NCI-H1417 treated with DMSO at 0.1 percent for 48 hours (cell line): ENCODE results near the gene KCMF1.

Source experiments
- DNase-seq: peaks from one replicate; lab custom pipeline; 2025; lab: John Stamatoyannopoulos, UW

KCMF1 gene

DNA sequence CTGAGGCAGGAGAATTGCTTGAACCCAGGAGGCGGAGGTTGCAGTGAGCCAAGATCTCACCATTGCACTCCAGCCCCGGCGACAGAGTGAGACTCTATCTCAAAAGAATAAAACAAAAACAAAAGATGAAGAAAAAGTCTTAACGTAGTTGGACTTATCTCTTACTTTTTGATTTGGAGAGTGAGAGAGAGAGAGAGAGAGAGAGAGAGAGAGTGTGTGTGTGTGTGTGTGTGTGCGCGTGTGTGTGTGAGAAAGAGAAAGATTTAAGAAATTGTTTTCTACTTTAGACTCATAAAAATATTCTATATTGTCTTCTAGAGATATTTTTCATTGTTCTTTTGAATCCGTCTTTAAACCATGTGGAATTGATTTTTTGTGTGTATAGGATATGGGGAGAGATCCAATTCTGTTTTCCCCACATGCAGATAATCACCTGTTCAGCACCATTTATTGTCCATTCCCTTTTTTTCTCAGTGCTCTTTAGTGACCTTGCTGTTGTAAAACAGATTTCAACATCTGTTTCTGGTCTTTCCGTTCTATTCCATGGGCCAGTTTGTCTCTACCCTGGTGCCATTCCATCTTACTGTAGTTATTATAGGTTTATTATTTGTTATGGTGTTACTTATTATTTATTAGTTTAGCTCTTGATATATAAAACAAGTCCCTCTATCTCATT lies 53.5 kb downstream of the KCMF1 start:
- no peak for DNase-seq

DNA sequence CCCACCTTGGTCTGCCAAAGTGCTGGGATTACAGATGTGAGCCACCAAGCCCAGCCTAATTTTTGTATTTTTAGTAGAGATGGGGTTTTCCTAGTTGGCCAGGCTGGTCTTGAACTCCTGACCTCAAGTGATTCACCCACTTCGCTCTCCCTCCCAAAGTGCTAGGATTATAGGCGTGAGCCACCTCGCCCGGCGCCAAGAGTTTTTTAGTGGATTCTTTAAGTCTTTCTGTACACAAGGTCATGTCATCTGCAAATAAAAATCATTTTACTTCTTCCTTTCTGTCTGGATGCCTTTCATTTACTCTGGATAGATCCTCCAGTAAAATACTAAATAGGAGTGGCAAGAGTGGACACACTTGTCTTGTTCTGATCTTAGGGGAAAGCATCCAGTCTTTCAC lies 61.7 kb downstream of the KCMF1 start:
- no peak for DNase-seq

DNA sequence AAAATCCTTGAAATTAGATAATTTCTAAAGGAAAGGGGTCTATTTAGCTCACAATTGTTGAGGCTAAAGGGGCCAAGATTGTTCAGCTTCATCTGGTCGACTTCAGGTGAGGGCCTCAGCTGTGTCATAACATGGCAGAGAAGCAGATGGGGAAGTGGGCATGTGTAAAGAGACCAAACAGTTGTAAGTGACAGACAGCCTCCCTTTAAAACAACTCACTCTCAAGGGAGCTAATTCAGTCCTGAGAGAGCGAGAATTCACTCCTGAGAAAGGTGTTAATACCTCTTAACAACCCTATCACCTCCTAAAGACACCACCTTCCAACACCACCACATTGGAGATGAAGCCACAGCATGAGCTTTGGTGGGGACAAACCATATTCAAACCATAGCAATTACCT lies 62.4 kb downstream of the KCMF1 start:
- DNase-seq, result no peak

DNA sequence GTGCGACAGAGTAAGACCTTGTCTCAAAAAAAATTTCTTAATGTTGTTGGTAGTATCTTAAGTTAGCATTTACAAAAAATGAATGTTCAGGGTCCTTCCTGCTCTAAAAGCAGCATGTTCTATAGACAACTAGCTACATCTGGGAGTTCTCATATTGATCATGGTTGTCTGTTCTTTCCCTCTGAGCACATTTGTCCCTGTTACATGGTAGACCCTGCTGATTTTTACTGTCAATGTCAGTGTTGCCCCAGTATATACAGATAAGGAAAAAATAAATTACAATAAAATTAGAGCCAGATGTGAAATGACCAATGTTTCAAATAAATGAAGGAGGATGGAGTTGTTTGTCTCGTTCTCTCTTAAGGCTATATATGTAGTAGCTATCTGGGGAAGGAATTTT lies 63.2 kb downstream of the KCMF1 start:
- no peak for DNase-seq

DNA sequence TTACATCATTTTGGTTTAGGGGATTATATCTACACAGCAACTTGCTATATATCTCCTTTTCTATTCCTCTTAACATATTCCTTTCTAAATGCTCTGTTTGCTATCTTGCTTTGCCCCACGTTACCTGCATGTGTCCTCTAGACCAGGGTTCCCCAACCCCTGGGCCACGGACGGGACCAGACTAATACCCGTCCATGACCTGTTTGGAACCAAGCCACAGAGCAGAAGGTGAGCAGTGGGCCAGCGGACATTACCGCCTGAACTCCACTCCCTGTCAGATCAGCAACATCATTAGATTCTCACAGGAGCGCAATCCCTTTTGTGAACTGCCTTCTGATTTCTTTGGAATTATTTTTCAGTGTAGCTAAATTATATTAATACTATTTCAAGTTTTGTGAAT lies 66.7 kb downstream of the KCMF1 start:
- DNase-seq, result no peak

DNA sequence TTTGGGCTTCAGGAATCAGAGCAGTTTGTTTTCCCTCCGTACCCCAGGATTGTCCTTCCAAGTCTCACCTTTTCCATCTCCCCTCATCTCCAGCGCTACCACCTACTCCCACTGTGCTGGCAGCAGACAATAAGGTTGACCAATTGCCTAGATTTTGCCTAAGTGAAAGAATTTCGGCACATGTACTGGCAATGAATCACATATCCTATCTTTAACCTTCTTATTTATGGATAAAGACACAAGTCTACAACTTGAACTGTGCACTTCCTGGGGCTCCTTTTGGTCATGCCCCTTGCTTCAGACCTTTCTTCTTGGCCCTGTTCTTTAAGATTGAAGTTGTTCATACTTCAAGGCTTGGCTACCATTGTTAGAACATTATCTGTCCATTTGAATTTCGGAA lies 71.4 kb downstream of the KCMF1 start:
- no peak for DNase-seq

DNA sequence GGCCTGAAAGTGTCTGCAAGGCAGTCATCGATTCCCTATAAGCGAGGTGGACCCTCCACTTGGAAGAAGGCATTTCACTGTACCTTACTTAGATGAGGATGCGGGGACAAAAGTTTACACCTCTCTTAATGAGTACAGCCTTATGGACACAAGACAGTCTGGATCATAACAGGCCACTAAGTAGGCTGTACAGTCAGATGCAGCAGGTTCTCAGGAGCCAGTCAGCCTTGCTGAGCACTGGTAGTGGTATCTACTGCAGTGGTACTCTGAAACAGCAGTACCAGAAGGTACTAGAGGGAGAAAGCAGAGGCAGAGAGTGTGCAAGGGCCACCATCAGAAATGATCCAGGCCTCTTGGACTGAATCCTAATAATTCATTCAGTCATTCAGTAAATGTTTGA lies 77.6 kb downstream of the KCMF1 start:
- DNase-seq, result no peak

DNA sequence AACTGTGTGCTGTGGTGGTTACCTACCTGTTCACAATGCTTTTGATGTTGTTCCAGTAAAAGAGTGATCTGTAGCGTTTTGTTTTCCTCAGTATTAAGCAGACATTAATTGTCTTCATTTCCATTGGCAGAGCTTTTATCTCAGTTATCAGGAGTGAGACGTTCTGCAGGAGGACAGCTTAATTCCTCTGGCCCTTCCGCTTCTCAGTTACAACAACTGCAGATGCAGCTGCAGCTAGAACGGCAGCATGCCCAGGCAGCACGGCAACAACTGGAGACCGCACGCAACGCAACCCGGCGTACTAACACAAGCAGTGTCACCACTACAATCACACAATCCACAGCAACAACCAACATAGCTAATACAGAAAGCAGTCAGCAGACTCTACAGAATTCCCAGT lies 78.3 kb downstream of the KCMF1 start:
- no peak for DNase-seq

DNA sequence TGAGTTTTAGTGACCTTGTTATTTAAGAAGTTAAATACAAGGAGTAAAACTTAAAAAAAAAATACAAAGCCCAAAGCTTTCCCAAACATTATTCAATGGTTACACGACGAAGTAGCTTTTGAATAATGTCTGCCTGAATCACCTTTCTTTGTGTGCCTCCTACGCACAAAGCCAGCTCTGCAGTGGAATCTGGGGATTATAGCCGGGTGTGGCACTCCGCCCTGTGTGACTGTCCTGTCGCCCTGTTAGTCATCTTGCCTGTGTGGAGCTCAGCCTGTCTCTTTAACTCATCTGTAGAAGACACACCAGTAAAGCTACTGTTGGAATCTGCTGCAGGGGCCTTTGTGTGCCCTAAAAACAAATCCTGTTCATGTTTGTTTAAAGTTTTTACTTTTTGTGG lies 82.8 kb downstream of the KCMF1 start:
- no peak for DNase-seq

DNA sequence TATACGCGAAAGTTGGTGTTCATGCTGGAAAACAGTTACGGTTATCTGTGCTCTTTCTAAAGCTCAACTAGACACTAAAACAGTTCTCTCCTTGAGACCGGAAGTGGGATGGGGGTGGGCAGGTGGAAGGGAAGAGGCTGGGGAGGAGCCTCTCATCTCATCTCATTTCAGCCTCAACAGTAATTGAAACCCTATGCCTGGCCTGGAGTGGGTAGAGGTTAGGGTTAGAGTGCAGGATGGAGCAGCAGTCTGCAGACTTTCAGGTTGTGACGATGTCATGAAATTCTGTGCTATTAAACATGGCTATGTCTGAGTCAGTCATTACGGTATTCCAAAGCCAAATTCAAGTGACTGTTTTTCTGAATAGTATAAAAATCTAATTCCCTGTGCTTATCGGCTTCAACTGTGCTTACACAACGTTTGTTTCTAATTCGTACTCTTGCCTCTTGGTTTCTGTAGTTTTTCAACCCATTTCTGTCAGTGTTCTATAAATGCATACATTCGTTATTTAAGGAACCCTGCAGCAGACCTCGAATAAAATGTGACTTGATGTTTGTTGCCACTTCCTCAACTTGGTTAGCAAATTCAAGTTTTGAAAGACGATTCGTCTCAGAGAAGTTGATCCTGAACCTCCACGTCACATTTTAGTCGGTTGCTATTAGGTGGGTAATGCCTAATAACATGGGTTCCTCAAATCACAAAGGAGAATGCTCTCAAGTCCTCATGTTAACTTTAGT lies 86.4 kb downstream of the KCMF1 start:
- no peak for DNase-seq

DNA sequence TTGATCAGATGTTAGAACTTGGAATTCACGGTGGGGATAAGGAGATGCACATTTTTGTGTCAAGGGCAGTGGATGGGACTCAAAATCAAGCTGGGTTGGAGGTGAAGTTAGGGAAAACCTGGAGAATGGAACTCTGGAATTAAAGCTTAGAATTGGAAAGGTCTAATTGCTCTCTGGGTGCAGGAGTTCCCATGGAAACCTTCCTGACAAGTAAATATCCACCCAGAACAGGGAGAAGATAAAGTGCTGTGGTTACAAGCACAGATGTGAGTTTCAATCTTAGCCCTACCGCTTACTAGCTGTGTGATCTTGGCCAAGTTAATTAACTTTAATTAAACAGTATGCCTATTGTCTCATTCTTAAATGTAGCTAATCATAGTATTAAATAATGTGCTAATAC lies 90.9 kb downstream of the KCMF1 start:
- no peak for DNase-seq

DNA sequence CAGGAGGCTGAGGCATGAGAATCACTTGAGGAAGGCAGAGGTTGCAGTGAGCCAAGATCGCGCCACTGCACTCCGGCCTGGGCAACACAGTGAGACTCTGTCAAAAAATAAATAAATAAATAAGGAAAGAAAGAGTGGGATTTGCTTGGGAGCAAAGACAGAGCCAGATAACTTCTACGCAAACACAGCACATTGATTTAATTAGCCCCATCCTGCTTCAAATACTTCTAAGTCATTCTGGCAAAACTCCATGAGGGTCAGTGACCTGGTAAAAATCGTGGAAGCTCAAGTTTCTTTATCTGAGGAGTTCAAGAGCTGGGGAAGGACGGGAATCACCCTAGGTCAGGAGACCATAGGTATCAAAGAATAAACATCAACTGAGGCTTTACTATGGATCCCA lies 91.6 kb downstream of the KCMF1 start:
- DNase-seq, result no peak

DNA sequence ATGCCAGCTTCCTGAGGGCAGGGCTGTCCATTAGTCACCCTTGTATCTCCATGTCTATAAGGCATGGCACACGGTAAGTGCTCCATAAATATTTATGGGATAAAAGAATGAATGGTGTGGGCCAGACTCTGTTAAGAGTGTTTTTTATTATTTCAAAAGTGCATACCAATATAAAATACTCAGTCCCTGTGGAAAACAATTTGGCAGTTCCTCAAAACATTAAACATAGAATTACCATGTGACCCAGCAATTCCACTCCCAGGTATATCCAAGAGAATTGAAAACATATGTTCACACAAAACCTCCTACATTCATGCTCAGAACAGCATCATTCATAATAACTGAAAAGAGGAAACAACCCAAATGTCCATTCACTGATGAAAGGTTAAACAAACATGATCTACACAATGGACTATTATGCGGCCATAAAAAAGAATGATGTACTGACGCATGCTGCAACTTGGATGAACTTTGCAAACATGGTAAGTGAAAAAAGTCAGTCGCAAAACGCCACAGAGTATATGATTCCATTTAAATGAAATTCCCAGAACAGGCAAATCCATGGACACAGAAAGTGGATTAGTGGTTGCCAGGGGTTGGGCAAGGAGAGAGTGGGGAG lies 93.1 kb downstream of the KCMF1 start:
- DNase-seq, result no peak

DNA sequence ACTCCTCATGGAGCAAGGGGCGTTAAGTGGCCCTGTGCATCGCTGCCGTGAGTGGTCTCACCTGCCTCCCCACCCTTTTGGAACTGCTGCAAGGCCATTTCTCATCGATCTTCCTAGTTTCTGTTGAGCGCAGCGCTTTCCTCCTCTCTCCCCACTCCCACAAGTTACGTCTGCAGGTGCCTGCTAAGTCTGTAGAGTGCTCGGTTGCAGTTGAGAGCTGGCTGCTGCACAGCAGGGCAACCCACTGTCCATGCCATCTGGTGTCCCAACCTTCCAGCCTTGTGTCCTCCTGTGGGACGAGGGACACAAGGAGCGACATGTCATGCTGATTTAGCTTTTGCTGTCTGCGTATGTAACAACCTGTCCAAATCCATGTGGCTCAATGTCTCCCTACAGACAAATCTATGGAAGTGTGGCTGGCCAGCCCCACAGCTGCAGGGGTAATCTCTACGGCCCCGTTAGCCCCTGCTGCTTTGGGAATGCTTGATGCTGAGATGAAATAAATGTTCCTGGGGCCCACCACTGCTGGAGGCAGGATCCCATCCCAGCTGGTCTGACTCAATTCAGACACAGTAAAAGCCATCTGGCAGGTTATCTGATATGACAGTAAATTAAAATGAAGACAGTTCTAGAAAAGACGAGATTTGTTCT lies 94.1 kb downstream of the KCMF1 start:
- DNase-seq, result no peak

DNA sequence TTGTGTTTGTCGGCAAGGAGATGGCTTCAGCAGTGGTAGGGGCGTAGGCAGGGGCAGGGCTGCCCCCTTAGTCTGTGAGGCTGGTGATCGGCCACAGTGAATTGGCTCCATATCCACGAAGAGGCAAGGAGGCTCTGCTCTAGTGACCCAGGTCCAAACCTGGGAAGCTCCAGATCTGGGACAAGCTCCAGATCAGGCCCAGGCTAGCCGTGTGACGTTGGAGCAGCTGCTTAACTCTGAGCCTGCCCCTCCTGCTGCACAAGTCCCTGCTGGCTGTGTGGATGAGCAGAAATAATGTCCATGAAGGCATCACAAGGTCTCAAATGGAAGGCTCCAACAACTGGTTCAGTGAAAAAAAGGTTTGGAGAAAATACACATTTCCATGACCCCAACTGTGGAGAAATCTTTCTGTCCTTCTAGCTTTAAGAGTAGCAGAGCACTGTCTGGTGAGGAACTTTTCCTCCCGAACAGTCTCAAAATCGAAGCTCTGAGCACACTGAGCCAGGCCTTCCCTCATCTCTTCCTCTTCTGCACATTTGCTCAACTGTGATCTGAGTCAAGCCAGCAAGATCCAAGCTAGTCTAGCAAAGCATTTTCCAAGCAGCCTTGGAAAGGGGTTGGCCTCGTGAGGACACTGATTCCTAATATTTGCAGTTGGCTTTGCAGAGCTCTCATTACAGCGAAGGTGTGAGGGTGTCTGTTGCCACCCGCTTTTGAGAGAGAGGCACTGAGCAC lies 95.2 kb downstream of the KCMF1 start:
- no peak for DNase-seq

DNA sequence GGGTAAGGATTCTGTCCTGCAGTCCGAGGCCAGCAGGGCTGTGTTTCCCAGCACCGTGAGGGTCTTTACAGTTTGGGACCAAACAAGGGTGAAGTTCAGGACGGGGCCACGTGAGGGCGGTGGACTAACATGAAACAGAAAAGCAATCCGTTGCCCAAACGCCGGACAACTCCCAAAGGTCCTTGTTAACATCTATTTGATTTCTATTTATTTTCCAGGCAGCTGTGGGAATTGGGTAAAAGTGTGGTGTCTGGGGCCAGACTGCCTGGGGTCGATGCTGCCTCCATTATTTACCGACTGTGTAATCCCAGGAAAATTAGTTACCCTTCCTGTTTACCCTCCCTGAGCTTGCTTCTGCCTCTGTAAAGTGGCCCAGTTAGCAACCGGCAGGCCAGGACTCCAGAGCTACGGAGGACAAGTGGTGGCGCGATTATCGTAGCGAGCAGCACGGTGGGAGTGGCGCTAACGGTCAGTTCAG lies 96.0 kb downstream of the KCMF1 start:
- DNase-seq, result no peak

DNA sequence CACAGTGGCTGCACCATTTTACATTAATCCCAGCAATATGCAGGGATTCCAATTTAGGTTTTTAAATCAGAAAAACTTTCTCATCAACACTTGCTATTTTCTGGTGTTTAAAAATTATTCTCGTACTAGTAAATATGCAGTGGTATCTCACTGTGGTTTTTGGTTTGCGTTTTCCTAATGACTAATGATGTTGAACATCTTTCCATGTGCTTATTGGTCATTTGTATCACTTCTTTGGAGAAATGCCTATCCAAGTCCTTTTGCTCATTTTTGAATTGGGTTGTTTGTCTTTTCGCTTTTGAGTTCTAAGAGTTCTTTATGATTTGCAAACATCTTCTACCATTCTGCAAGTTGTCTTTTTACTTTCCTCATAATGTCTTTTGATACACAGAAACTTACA lies 100.1 kb downstream of the KCMF1 start:
- no peak for DNase-seq

DNA sequence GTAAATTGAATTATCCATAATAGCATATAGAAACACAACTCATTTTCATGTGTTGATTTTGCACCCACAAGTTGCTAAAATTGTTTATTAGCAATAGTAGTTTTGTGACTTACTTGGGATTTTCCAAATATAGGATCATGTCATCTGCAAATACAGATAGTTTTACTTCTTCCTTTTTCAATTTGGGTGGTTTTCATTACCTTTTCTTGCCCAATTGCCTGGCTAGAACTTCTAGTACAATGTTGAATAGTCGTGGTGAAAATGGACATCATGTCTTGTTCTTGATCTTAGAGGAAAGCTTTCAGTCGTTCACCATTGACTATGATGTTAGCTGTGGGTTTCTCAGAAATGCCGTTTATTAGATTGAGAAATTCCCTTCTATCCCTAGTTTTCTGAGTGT lies 102.1 kb downstream of the KCMF1 start:
- no peak for DNase-seq

DNA sequence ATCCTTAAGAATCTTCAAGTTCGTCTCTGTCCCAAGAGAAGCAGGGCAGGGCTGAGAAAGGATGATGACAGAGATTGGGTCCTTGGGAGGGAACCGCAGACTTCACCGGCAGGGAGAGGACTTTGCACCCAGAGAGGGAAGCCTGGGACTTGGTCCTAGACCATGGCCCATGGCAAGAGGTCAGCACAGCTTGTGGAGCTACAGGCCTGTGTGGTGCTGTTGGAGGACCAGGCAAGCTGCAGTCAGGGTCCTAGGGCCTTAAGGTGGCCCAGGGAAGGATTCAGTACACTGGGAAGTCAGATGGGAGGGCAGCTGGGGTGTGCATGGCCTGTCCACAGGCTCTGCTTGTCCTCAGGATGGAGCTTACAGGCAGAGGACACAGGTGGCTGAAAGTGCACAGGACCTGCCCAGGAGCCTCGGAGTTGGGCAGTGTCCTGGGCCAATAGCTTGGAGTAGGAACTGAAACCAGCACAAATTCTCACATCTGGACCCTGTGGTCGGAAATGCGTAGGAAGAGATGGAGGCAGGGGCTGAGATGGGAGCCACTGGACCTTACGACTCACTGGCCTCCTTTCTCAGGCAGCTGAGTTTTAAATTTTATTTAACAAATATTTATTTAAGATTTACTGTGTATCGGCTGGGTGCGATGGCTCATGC lies 105.8 kb downstream of the KCMF1 start:
- no peak for DNase-seq

DNA sequence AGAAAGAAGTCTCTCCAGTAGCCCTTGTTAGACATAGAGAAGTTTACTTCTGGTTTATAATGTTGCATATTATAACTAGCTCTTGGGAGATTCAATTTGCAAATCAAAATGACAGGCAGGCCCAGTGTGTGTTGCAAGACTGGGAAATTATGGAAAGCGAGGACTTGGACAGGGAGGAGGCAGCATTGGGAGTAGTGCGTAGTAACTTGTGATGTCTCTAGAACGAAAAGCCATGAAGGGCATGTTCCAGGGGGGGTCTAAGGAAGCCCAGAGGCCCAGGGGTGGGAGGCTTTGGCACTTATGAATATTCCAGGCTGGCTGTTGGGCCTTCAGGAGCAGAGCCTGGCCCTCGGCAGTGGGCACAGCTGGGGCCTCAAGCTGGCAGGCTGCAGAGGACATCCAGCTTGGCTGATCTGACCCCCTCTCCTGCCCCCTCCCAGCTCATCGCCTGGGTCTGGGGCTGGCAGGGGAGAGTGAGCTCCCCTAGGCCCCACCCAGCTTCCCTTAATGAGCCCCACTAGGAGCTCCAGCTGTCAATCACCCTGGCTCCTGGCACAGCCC lies 107.0 kb downstream of the KCMF1 start:
- DNase-seq, result no peak

DNA sequence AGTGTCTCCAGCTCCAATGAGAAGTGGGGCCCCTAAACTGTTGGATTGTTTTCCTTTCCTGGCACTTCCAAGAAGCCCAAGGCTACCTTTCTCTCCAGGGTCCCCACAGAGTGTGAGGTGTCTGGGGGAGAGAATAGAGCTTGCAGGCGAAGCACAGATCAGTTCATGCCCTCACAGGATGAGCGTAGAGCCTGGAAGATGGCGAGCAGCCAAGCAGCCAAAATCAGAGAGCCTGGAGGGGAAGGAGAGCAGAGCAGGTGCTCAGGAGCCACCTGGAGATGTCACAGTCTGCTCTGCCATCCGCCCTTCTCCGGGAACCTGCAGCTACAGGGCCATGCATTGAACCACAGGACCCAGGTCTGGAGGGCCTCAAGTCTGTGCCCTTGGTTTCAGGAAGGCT lies 107.6 kb downstream of the KCMF1 start:
- DNase-seq, result no peak
